HG03196 (cell line): ENCODE data around the gene SNX18.

Experiments used
- ATAC-seq: cut with Tn5 transposase; IDR thresholded peaks from one replicate; pipeline ENCODE4 v1.9.1; 2021; ENCODE audit not compliant: unreplicated experiment

Gene SNX18

GRCh38 chr5:54538156-54538555 lies 20.6 kb downstream of the SNX18 start:
- no peak for ATAC-seq

GRCh38 chr5:54539001-54539400 lies 21.4 kb downstream of the SNX18 start:
- no peak for ATAC-seq

- ATAC-seq = no peak
These were observed 22.7 kb downstream of the SNX18 start for GRCh38 chr5:54540286-54540685.

GRCh38 chr5:54541823-54542783 lies 24.5 kb downstream of the SNX18 start:
- ATAC-seq = no peak

GRCh38 chr5:54544044-54544443 lies 26.5 kb downstream of the SNX18 start:
- ATAC-seq = no peak

- ATAC-seq = no peak
These were observed 28.2 kb downstream of the SNX18 start for GRCh38 chr5:54545796-54546195.

GRCh38 chr5:54547711-54548250 lies 30.2 kb downstream of the SNX18 start:
- ATAC-seq = no peak

- no peak for ATAC-seq
These were observed 31.0 kb downstream of the SNX18 start for GRCh38 chr5:54548565-54548964.

- no peak for ATAC-seq
These were observed 33.7 kb downstream of the SNX18 start for GRCh38 chr5:54551292-54551691.

GRCh38 chr5:54551926-54552325 lies 34.4 kb downstream of the SNX18 start:
- ATAC-seq = no peak

GRCh38 chr5:54552446-54552845 lies 34.9 kb downstream of the SNX18 start:
- no peak for ATAC-seq

- no peak for ATAC-seq
These were observed 36.2 kb downstream of the SNX18 start for GRCh38 chr5:54553659-54554207.

- no peak for ATAC-seq
These were observed 38.6 kb downstream of the SNX18 start for GRCh38 chr5:54556141-54556540.

GRCh38 chr5:54558362-54558761 lies 40.8 kb downstream of the SNX18 start:
- ATAC-seq = no peak

- no peak for ATAC-seq
These were observed 44.1 kb downstream of the SNX18 start for GRCh38 chr5:54561651-54562050.

GRCh38 chr5:54563083-54563761 lies 45.7 kb downstream of the SNX18 start:
- no peak for ATAC-seq

- ATAC-seq = no peak
These were observed 50.4 kb downstream of the SNX18 start for GRCh38 chr5:54567996-54568395.

GRCh38 chr5:54570916-54571315 lies 53.4 kb downstream of the SNX18 start:
- ATAC-seq = no peak

- ATAC-seq = no peak
These were observed 53.9 kb downstream of the SNX18 start for GRCh38 chr5:54571462-54571861.

GRCh38 chr5:54573812-54574489 lies 56.4 kb downstream of the SNX18 start:
- no peak for ATAC-seq

GRCh38 chr5:54577528-54577927 lies 60.0 kb downstream of the SNX18 start:
- ATAC-seq = no peak
